HepG2 (cell line): ENCODE results near the gene ADIPOR1. TPM values are rescaled to one million over a fixed set of nuclear protein-coding genes. Genes with fewer than 3 reads are reported as not detected.

ENCODE experiments used
- ATAC-seq: fragments of 200-7000 bp; cut with Tn5 transposase; 3 replicates; pipeline ENCODE4 v1.9.1; 2020; ENCODE audit warnings: mild to moderate bottlenecking, moderate library complexity
- BruUV-seq: library from RNA; stranded (reverse); fragments of 400-500 nt; replicated peaks from 2 replicates; lab custom pipeline; 2021; lab: Mats Ljungman, UMichigan
- CTCF ChIA-PET: fragments of 300-600 bp; formaldehyde crosslinking; extraction: SDS; loops from one replicate; lab custom pipeline; 2021; ENCODE audit warnings: low total read pairs, inconsistent platforms, low intra/inter-chr PET ratio; lab: Yijun Ruan, JAX
- POLR2A ChIA-PET: fragments of 350-600 bp; sonication (Branson Sonifier 250); formaldehyde crosslinking; loops from one replicate; lab custom pipeline; 2020; ENCODE audit warnings: antibody characterized with exemption, inconsistent platforms; lab: Yijun Ruan, JAX
- DNase-seq: peaks from one replicate; pipeline ENCODE4 v3.0.0-alpha.2; 2015; ENCODE audit warnings: low spot score
- FAIRE-seq: peaks from 3 replicates; lab custom pipeline; 2011; peaks lifted over from hg19 to GRCh38; lab: Jason Lieb, UNC
- H2AFZ ChIP-seq: one replicate; pipeline ENCODE4 v1.6.1; 2011; ENCODE audit warnings: low read length, inconsistent platforms
- H3K27ac ChIP-seq: fragments of 300-600 bp; 3 replicates; pipeline ENCODE4 v1.8.0; 2011; ENCODE audit warnings: mixed run types, mild to moderate bottlenecking, mixed read lengths, low read length, inconsistent platforms; ENCODE audit not compliant: insufficient read depth; ENCODE audit errors: extremely low read length
- H3K27me3 ChIP-seq, 2 experiments: fragments of 200-600 bp in 1 of 2; 2 replicates in 1 of 2; 3 replicates in 1 of 2; pipeline versions ENCODE4 v1.6.0 to v1.8.0; 2011; ENCODE audit warnings: low read length in 2 of 2, mild to moderate bottlenecking in 2 of 2, moderate library complexity in 2 of 2, inconsistent platforms in 1 of 2; ENCODE audit not compliant: insufficient read depth in 2 of 2, control insufficient read depth in 1 of 2
- H3K36me3 ChIP-seq, 2 experiments: fragments of 200-600 bp in 1 of 2; replicated peaks in 1 of 2; 2 replicates in 1 of 2; 3 replicates in 1 of 2; pipeline versions ENCODE4 v1.5.1 to v1.8.0; 2011; ENCODE audit warnings: low read length in 2 of 2, inconsistent platforms in 1 of 2; ENCODE audit not compliant: insufficient read depth in 2 of 2, control insufficient read depth in 1 of 2
- H3K4me1 ChIP-seq: 2 replicates; pipeline ENCODE4 v1.5.1; 2012; ENCODE audit warnings: low read length, inconsistent platforms; ENCODE audit not compliant: insufficient read depth
- H3K4me2 ChIP-seq: 2 replicates; pipeline ENCODE4 v1.6.0; 2011; ENCODE audit warnings: low read depth, low read length, inconsistent platforms
- H3K4me3 ChIP-seq, 3 experiments: fragments of 200-600 bp in 1 of 3; sonication (generic), shearing (Covaris generic) in 1 of 3; replicated peaks in 1 of 3; 2 replicates each; pipeline ENCODE4 v1.5.1; 2011 to 2016; ENCODE audit warnings: low read length in 3 of 3, inconsistent platforms in 2 of 3, low read depth in 2 of 3, mild to moderate bottlenecking in 2 of 3, control low read depth in 1 of 3, mixed read lengths in 1 of 3; ENCODE audit not compliant: insufficient read depth in 1 of 3
- H3K79me2 ChIP-seq: one replicate; pipeline ENCODE4 v1.6.1; 2011; ENCODE audit warnings: low read length, inconsistent platforms; ENCODE audit not compliant: insufficient read depth
- H3K9ac ChIP-seq: 2 replicates; pipeline ENCODE4 v1.6.0; 2011; ENCODE audit warnings: mild to moderate bottlenecking, low read depth, low read length, inconsistent platforms; ENCODE audit not compliant: insufficient read depth
- H3K9me3 ChIP-seq: 2 replicates; pipeline ENCODE4 v1.5.1; 2012; ENCODE audit warnings: mild to moderate bottlenecking, low read length
- H4K20me1 ChIP-seq: 2 replicates; pipeline ENCODE4 v1.6.0; 2011; ENCODE audit warnings: inconsistent platforms, mild to moderate bottlenecking, low read length, moderate library complexity; ENCODE audit not compliant: insufficient read depth
- AGO2 ChIP-seq: fragments of 200-400 bp; formaldehyde crosslinking; optimal IDR thresholded peaks from 2 replicates; pipeline ENCODE3; 2017; ENCODE audit warnings: mild to moderate bottlenecking, low read depth, low read length, moderate library complexity
- IKZF1 ChIP-seq: fragments of 450-650 bp; IDR thresholded peaks from 2 replicates; pipeline ENCODE4 v1.7.1; 2016
- LCORL ChIP-seq, 2 experiments: fragments of 450-650 bp in 1 of 2; sonication (generic) in 1 of 2; formaldehyde crosslinking in 1 of 2; IDR thresholded peaks; 2 replicates each; pipeline versions ENCODE4 v1.5.0 to v1.6.1; 2017 to 2020; ENCODE audit warnings: antibody characterized with exemption in 1 of 2, missing genetic modification reagents in 1 of 2
- MEF2D ChIP-seq: sonication (generic); formaldehyde crosslinking; IDR thresholded peaks from 2 replicates; pipeline ENCODE4 v1.5.1; 2020; ENCODE audit warnings: mild to moderate bottlenecking, missing genetic modification reagents
- PAWR ChIP-seq: sonication (generic); formaldehyde crosslinking; IDR thresholded peaks from 2 replicates; pipeline ENCODE4 v1.4.0; 2020; ENCODE audit warnings: missing genetic modification reagents, mild to moderate bottlenecking, borderline replicate concordance
- PAX8 ChIP-seq: sonication (generic); formaldehyde crosslinking; IDR thresholded peaks from 2 replicates; pipeline ENCODE4 v1.8.0; 2022; ENCODE audit warnings: mild to moderate bottlenecking, missing genetic modification reagents, borderline replicate concordance
- TBP ChIP-seq: sonication (generic); formaldehyde crosslinking; IDR thresholded peaks from 2 replicates; pipeline ENCODE4 v1.5.0; 2020; ENCODE audit warnings: missing genetic modification reagents
- ZBTB8A ChIP-seq: sonication (generic); formaldehyde crosslinking; IDR thresholded peaks from 2 replicates; pipeline ENCODE4 v1.4.0; 2020; ENCODE audit warnings: mild to moderate bottlenecking, low read depth, missing genetic modification reagents, borderline replicate concordance
- ZFP37 ChIP-seq: sonication (generic); formaldehyde crosslinking; IDR thresholded peaks from 2 replicates; pipeline ENCODE4 v1.4.0; 2020; ENCODE audit warnings: missing genetic modification reagents, borderline replicate concordance
- ZNF160 ChIP-seq: sonication (generic); formaldehyde crosslinking; IDR thresholded peaks from 2 replicates; pipeline ENCODE4 v1.8.0; 2022; ENCODE audit warnings: mild to moderate bottlenecking, inconsistent platforms, missing genetic modification reagents
- ZNF335 ChIP-seq: sonication (generic); formaldehyde crosslinking; IDR thresholded peaks from 2 replicates; pipeline ENCODE4 v1.4.0; 2020; ENCODE audit warnings: missing genetic modification reagents
- ZNF678 ChIP-seq: sonication (generic); formaldehyde crosslinking; IDR thresholded peaks from 2 replicates; pipeline ENCODE4 v1.4.0; 2020; ENCODE audit warnings: mild to moderate bottlenecking, missing genetic modification reagents
- ZNF792 ChIP-seq: IDR thresholded peaks from 2 replicates; pipeline ENCODE4 v1.6.1; 2016
- WGBS: methylation state at CpG from one replicate; pipeline ENCODE4 v1.1.6; 2017; ENCODE audit warnings: low lambda C conversion rate; 5-methylcytosine and 5-hydroxymethylcytosine counted together
- in situ Hi-C: cut with HindIII; loops from 2 replicates; pipeline ENCODE4 v1.10.0; 2017; ENCODE audit warnings: low pct_unique_long_range_greater_than_20kb; ENCODE audit not compliant: extremely low pct_ligation_motif_present
- intact Hi-C: fragments of 100-400 bp; cut with micrococcal nuclease; formaldehyde crosslinking; loops from one replicate; pipeline ENCODE4 v1.10.0; 2022; ENCODE audit not compliant: unreplicated experiment
- polyA plus RNA-seq, 8 experiments: library from polyadenylated mRNA; depleted of rRNA in 3 of 8; stranded (reverse) in 7 of 8; unstranded in 1 of 8; fragments of >200 nt; fragmentation: Illumina TruSeq in 4 of 8; extraction: Trizol in 4 of 8; gene quantifications; 2 replicates each; pipeline versions ENCODE4 v1.2.1 to v1.2.3, GENCODE V29; 2011 to 2016; ENCODE audit warnings: low read depth in 4 of 8, missing spikeins in 1 of 8, mixed read lengths in 1 of 8; ENCODE audit not compliant: insufficient read depth in 1 of 8
- total RNA-seq, 5 experiments: library from RNA; depleted of rRNA; stranded (reverse); fragments of >200 nt; fragmentation: Illumina TruSeq; extraction: Trizol; gene quantifications; 2 replicates each; pipeline ENCODE4 v1.2.3, GENCODE V29; 2016; ENCODE audit warnings: low read depth in 1 of 5
- TF ChIP-seq, protein P1 (sequence below): sonication (generic); formaldehyde crosslinking; IDR thresholded peaks from 2 replicates; pipeline ENCODE4 v1.4.0; 2020; ENCODE audit warnings: missing genetic modification reagents, mild to moderate bottlenecking, borderline replicate concordance
- TF ChIP-seq, protein P2 (sequence below): sonication (generic); formaldehyde crosslinking; IDR thresholded peaks from 2 replicates; pipeline ENCODE4 v1.5.0; 2020; ENCODE audit warnings: missing genetic modification reagents

ADIPOR1 gene
- total and polyA plus RNA-seq, 2 of the 13 experiments (the other 11 are each of a cell fraction or from before 2014, with no cell fraction given): 60.0 to 141 TPM

DNA sequence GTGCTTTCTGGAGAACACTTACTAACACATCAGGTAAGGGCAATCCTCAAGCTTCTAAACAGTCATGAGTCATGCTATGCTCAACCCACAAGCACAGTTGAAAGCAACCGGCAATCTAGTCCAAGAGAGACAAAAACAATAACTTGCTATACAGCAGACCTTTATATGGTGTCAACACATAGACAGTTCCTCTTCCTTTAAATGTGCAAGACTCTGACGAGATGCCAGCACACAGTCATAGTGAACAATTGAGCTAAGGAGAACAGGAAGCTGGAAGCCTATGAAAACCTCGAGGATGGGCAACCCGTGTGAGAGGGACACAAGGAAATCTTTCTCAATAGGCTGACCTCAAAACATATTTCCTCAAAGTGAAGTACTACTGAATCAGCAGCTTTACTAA lies 5.3 kb downstream of the ADIPOR1 start (continued):
- no peak for TF ChIP-seq ZFP37 (CRISPR knock-in tag)
- TF ChIP-seq ZNF335 (CRISPR knock-in tag): no peak
- no peak for TF ChIP-seq MEF2D (CRISPR knock-in tag)
- no peak for TF ChIP-seq ZBTB8A (CRISPR knock-in tag)
- TF ChIP-seq PAWR (CRISPR knock-in tag): no peak
- TF ChIP-seq PAX8 (CRISPR knock-in tag): no peak

DNA sequence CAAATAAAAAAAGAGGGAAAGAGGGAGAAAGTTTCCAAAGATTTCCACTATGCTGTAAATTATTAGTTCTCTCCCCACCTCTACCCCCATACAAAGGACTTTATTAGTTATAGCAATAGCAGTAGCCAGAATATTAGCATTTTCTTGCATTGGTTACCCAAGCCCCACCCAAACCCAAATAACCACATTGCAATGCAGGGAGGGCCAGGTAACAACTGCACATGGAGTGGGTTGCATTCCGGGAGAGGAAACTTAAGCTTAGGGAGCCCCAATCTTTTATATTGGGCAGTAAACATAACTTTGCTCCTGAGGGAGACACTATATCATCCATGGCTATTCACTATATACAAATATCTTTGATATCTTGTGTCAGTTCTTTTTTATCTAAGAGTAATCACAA lies 6.0 kb downstream of the ADIPOR1 start:
- no peak for ATAC-seq
- intact Hi-C loops: loop anchor here (10.0 kb wide), 1 partner anchor 67 kb away; the partner anchor contains the start of gene RABIF
- H3K4me2 ChIP-seq: no peak overlapping the region
- FAIRE-seq: no peak
- BruUV-seq: no TSS peak
- no peak overlapping the region for H3K9ac ChIP-seq
- POLR2A ChIA-PET: interaction anchor here (1.3 kb wide), 1 partner anchor 92 kb away, joined by 3 read pairs; no protein-coding TSS in a partner anchor
- TF ChIP-seq ZNF160 (CRISPR knock-in tag) (no peak), IKZF1 (no peak), ZNF678 (CRISPR knock-in tag) (no peak), ZNF792 (no peak), AGO2 (no peak), TBP (no peak), LCORL (IDR thresholded peaks at IDR 0.05) (no peak), LCORL (CRISPR knock-in tag; IDR thresholded peaks at IDR 0.05) (no peak)
- TF ChIP-seq, protein P1, sequence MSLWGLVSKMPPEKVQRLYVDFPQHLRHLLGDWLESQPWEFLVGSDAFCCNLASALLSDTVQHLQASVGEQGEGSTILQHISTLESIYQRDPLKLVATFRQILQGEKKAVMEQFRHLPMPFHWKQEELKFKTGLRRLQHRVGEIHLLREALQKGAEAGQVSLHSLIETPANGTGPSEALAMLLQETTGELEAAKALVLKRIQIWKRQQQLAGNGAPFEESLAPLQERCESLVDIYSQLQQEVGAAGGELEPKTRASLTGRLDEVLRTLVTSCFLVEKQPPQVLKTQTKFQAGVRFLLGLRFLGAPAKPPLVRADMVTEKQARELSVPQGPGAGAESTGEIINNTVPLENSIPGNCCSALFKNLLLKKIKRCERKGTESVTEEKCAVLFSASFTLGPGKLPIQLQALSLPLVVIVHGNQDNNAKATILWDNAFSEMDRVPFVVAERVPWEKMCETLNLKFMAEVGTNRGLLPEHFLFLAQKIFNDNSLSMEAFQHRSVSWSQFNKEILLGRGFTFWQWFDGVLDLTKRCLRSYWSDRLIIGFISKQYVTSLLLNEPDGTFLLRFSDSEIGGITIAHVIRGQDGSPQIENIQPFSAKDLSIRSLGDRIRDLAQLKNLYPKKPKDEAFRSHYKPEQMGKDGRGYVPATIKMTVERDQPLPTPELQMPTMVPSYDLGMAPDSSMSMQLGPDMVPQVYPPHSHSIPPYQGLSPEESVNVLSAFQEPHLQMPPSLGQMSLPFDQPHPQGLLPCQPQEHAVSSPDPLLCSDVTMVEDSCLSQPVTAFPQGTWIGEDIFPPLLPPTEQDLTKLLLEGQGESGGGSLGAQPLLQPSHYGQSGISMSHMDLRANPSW (CRISPR knock-in tag): no peak
- TF ChIP-seq, protein P2, sequence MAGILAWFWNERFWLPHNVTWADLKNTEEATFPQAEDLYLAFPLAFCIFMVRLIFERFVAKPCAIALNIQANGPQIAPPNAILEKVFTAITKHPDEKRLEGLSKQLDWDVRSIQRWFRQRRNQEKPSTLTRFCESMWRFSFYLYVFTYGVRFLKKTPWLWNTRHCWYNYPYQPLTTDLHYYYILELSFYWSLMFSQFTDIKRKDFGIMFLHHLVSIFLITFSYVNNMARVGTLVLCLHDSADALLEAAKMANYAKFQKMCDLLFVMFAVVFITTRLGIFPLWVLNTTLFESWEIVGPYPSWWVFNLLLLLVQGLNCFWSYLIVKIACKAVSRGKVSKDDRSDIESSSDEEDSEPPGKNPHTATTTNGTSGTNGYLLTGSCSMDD (CRISPR knock-in tag): no peak
- CTCF ChIA-PET: no interaction called here
- peaks cover 9 to 35% of the 10 kb centered on the region in 2 experiments for H3K36me3 ChIP-seq
- peaks cover 54% of the 10 kb centered on the region for H3K79me2 ChIP-seq
- no peak overlapping the region for H3K27ac ChIP-seq
- H3K27me3 ChIP-seq: no peaks in the 10 kb centered on the region
- DNase-seq: no peak
- no peak overlapping the region for H3K4me3 ChIP-seq
- in situ Hi-C loops: no loop called here
- H3K4me1 ChIP-seq: peaks cover 38% of the 10 kb centered on the region
- no peaks in the 10 kb centered on the region for H3K9me3 ChIP-seq
- 100% methylated on average over 1 of the region's 1 CpG for WGBS
- no peak overlapping the region for H2AFZ ChIP-seq
- peaks cover 3% of the 10 kb centered on the region; the same call in 1 of the 2 replicates for H4K20me1 ChIP-seq
